Stimulated activated CD8-positive, alpha-beta memory T cell treated with anti-CD3 and anti-CD28 coated beads, Interleukin-12 subunit alpha, Interleukin-12 subunit beta, amount 100 ng/mL, for 4 hours (primary cell): ENCODE results near the gene NENF.

Experiments
- DNase-seq: peaks from one replicate; pipeline ENCODE4 v3.0.0-alpha.2; 2020; ENCODE audit warnings: low read depth

The NENF gene

DNA sequence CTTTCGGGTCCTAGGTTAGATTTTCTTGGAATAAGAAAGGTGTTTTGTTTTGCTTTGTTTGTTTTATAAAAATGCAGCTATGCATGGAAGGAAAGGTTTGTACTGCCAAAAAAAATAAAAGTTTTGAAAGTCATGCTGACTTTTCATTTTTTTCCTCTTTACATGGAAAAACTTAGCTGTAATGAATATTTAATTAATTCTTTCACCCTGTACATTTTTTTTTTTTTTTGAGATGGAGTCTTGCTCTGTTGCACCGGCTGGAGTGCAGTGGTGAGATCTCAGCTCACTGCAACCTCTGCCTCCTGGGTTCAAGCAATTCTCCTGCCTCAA is 48.7 kb downstream of the NENF start:
- DNase-seq = no peak

DNA sequence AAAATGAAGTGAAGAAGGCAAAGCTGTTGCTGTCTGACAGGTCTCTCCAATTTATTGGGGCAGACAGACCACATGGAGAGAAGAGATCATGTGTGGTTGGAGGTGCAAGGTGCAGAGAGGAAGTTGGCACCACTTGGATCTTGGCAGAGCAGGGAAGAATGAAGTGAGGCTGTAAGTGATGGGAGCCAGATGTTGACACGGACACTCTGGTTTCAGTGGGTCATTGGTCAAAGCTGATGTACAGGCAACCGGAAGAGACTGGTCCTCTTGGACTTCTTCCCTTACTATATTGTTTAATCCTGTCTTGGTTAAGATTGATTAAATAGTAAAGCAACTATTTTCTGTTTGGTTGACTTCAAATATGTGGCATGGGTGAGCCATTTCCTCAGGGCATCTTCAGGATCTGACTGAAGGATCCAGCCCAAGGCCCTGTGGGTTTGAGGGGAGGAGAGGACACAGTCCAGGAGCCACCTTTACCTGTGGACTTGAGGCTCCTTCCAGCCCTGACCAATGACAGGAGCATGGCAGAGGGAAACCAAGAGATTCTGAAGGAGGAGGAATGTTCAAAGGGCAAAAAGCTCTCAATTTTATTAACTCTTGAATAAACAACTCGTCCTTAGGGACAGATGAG is 49.4 kb downstream of the NENF start:
- no peak for DNase-seq

- no peak for DNase-seq
Observed at GRCh38 chr1:212482637-212483441, 50.1 kb downstream of the NENF start.

DNA sequence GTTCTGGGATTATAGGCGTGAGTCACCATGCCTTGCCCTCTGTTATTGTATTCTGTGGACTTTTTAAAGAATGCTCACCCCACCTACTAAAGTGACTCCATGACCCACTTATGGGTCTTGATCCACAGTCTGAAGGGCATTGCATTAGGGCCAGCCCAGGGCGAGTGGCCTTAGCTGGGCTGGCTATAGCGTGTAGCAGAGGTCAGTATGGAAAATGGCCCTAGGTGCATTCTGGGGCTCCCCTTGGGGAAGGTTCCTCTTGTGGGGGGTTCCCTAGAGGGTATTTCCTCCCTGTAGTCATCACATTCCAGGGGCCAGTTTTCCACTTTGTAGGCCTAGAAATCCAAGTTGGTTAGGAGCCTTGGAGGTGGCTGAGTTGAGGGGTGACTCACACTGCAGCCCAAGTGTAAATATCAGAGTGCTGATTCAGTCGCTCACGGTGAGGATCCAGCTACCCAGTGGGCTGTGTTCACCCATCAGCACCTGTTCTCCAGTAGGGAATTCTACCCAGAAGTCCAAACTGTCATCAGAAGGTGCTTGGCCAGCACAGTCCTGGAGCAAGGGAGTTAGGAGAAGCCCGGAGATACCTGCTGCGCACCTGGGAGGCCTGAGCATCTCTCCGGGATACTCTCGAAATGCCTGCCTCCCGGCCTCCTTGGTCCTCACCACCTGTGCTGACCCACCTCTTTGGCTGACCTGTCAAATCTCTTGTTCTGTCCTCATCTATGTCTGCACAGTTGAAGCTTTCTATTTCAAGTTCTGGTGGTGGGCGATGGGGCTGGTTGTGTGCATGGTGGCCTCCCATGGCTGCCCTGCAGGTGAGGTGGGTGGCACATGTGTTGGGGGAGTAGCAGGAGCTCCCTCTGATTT is 52.2 kb downstream of the NENF start:
- DNase-seq = no peak

- no peak for DNase-seq
Observed at GRCh38 chr1:212485571-212485912, 52.8 kb downstream of the NENF start.

DNA sequence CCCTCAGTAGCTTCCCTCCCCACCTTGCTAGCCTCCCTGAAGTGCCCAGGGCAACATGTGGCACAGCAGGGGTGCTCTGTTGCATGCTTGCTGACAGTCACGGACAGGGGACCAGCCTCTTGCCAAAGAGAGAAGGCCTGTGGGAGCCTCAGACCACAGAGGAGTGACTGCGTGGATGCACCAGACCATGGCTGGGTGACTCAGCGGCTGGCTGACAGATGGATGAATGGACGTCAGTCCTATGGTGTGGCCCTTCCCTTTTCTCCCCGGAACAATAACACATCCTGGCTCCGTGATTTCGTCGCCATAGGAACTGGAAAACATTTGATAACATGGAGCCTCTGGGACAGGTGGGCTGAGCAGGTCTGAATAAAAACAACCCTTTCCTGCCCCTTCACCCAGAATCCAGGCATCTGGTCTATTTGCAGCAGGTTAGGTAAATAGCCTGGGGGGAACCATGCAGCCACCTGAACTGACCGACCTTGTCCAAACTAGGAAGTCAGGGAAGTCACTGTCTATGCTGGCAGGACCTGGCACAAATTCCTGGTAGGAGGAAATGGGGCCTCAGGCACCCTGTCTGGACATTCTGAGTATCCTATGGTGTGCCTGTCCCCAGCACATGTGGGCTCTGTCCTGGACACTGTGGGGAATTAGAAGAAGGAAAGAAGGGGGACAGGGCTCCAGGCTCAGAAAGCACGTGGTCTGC is 53.3 kb downstream of the NENF start:
- DNase-seq = no peak

- DNase-seq = no peak
Observed at GRCh38 chr1:212486619-212486975, 53.9 kb downstream of the NENF start.

GRCh38 chr1:212487286-212487685 is 54.6 kb downstream of the NENF start:
- no peak for DNase-seq

- DNase-seq = no peak
Observed at GRCh38 chr1:212487774-212488435, 55.2 kb downstream of the NENF start.

- DNase-seq = no peak
Observed at GRCh38 chr1:212488436-212489283, 55.9 kb downstream of the NENF start.

DNA sequence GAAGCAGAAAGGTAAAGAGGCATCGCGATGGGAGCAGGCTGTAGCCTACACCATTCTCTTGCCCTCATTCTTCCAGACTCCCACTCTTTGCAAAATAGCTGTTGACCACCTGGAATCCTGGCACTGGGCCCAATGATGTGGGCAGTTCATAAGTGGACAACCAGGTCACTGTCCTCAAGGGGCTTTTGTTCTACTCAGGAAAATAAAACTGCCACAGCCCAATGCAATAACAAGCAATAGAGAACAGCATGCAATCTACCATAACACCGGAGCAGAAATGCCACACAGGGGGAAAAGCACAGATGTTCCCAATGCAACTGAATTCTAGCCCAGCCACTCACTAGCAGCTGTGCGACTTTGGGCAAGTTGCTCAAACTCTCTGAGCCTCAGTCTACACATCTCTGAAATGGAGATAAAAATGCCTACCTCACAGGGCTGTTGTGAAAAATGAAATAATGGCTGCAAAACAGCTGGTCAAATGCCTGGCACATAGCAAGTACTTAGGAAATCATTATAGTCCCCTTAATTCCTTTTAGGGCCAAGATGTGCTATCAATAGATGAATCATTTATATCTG is 56.7 kb downstream of the NENF start:
- DNase-seq = no peak

DNA sequence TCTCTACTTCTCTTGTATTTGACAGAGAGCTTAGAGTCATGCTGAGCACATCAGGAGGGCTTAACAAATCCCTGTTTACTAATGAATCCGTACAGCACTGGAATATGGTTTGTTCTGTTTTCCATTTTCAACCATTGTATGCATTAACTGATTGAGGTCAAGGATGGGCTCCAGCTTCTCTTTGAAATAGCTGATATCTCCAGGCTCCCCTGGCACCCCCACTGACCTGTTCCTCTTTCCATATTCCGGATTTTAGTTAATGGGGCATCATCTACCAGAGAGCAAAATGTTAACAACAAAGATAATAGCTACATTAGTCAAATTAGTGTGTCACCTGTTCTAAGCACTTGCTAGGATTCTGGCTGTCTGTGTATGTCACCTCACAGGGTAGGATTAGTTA is 57.6 kb downstream of the NENF start:
- no peak for DNase-seq

- no peak for DNase-seq
Observed at GRCh38 chr1:212491454-212491853, 58.7 kb downstream of the NENF start.
